Neutrophil (primary cell): ENCODE data around the gene UBE4A.

ENCODE experiments used
- H3K27ac ChIP-seq: fragments of 200-600 bp; sonication (generic); 2 replicates; pipeline ENCODE4 v1.5.1; 2016; ENCODE audit warnings: mild to moderate bottlenecking, moderate library complexity
- H3K27me3 ChIP-seq: fragments of 200-600 bp; sonication (generic); 2 replicates; pipeline ENCODE4 v1.6.0; 2016; ENCODE audit warnings: mild to moderate bottlenecking
- H3K36me3 ChIP-seq: fragments of 200-600 bp; sonication (generic); 2 replicates; pipeline ENCODE4 v1.5.1; 2017
- H3K4me1 ChIP-seq, 2 experiments: fragments of 200-600 bp in 1 of 2; sonication (generic) in 1 of 2; 1 replicate in 1 of 2; 2 replicates in 1 of 2; pipeline versions ENCODE4 v1.5.1 to v1.6.1; 2013 to 2016; ENCODE audit warnings: low read depth in 1 of 2, low read length in 1 of 2, mild to moderate bottlenecking in 1 of 2, moderate library complexity in 1 of 2; ENCODE audit not compliant: control insufficient read depth in 1 of 2, insufficient read depth in 1 of 2
- H3K4me3 ChIP-seq, 2 experiments: fragments of 200-600 bp in 1 of 2; sonication (generic) in 1 of 2; 1 replicate in 1 of 2; 2 replicates in 1 of 2; pipeline ENCODE4 v1.5.1; 2013 to 2016; ENCODE audit warnings: low read depth in 1 of 2, low read length in 1 of 2, mild to moderate bottlenecking in 1 of 2, moderate library complexity in 1 of 2
- H3K9me3 ChIP-seq: fragments of 200-600 bp; sonication (generic); 2 replicates; pipeline ENCODE4 v1.5.1; 2016
- CTCF ChIP-seq: fragments of 200-600 bp; sonication (generic); IDR thresholded peaks from 2 replicates; pipeline ENCODE4 v1.5.1; 2016; ENCODE audit warnings: antibody characterized with exemption

Gene UBE4A

GRCh38 chr11:118341261-118341660, 18.1 kb upstream of the UBE4A start:
- TF ChIP-seq CTCF, result no peak
- H3K4me1 ChIP-seq, result no peaks in the 10 kb centered on the region
- no peak overlapping the region for H3K4me3 ChIP-seq
- no peak overlapping the region for H3K27ac ChIP-seq
- no peaks in the 10 kb centered on the region for H3K36me3 ChIP-seq
- no peaks in the 10 kb centered on the region for H3K9me3 ChIP-seq
- peaks cover 4% of the 10 kb centered on the region for H3K27me3 ChIP-seq

GRCh38 chr11:118341815-118342489, 17.4 kb upstream of the UBE4A start:
- Histone ChIP-seq H3K36me3 (no peaks in the 10 kb centered on the region), H3K27me3 (peaks cover 4% of the 10 kb centered on the region), H3K4me3 (no peak overlapping the region), H3K27ac (no peak overlapping the region), H3K4me1 (no peaks in the 10 kb centered on the region), H3K9me3 (no peaks in the 10 kb centered on the region)
- TF ChIP-seq CTCF, result no peak

DNA sequence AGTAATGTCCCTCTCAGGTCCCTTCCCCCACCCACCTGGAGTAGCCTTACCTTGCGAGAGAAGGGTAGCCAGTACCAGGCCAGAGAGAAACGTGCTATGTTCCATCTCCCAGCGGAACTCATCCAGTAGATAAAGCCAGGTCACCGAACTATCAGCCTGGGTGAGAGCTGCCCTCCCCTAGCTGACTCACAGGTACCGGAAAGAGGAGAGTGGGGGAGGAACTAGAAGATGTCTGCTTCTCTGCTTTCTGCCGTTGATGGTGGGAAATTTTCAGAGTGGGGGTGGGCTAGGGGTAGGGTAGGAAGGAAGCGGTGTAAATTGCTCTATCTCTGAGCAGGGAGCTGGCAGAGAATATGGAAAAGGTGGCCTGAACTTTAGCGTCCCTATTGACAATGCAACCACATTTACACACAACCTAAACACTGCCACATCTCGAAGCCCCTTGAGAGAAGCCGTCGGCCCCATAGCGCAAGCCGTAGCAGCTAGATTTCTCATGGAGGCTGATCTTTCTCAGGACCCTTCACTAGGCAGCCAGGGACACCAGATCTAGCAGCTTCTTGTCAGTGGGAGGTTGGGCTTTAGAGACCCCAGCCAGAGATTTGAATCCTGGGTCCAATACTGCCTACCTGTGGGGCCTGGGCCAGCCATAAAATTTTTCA, 16.8 kb upstream of the UBE4A start, which contains the start of gene CD3D:
Gene CD3D (minus strand): TSS at position 203 of the 659 bp plus-strand sequence. CDS start 98 bp downstream, at position 105.
- Histone ChIP-seq H3K27me3 (peaks cover 4% of the 10 kb centered on the region), H3K9me3 (no peaks in the 10 kb centered on the region), H3K27ac (no peak within 1 kb of the TSS), H3K4me1 (no peaks in the 10 kb centered on the region), H3K36me3 (no peaks in the 10 kb centered on the region), H3K4me3 (no peak within 1 kb of the TSS)
- no peak for TF ChIP-seq CTCF

- Histone ChIP-seq H3K27ac (no peak overlapping the region), H3K4me1 (no peaks in the 10 kb centered on the region)
- no peak for TF ChIP-seq CTCF
Measured at GRCh38 chr11:118343248-118343647, 16.2 kb upstream of the UBE4A start.

DNA sequence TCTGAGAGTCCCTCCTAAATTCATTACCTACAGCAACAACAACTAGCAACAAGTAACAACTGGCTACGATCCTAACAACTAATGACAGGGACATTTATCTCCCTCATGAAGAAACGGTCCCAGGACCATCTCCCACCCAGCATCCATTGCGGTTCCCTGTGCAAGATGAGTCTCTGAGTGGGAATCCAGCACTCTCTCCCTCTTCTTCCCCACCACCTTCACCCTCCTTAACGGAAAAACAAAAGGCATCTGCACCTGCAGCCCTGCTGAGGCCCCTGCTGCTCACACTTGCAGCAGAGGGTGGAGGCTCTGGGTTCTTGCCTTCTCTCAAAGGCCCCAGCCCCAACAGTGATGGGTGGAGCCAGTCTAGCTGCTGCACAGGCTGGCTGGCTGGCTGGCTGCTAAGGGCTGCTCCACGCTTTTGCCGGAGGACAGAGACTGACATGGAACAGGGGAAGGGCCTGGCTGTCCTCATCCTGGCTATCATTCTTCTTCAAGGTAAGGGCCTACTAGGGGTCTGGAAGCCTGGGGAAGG, 15.4 kb upstream of the UBE4A start, which contains the start of gene CD3G:
Gene CD3G (plus strand): TSS at position 364 of the 535 bp plus-strand sequence. CDS start 80 bp downstream, at position 444.
- Histone ChIP-seq H3K9me3 (no peaks in the 10 kb centered on the region), H3K4me1 (no peaks in the 10 kb centered on the region), H3K36me3 (no peaks in the 10 kb centered on the region), H3K27ac (no peak within 1 kb of the TSS), H3K4me3 (no peak within 1 kb of the TSS), H3K27me3 (peaks cover 12% of the 10 kb centered on the region)
- TF ChIP-seq CTCF, result no peak

More at GRCh38 chr11:118343248-118343647, 16.2 kb upstream of the UBE4A start:
- Histone ChIP-seq H3K4me3 (no peak overlapping the region), H3K9me3 (no peaks in the 10 kb centered on the region), H3K36me3 (no peaks in the 10 kb centered on the region), H3K27me3 (peaks cover 4% of the 10 kb centered on the region)
